WTC11 (cell line): ENCODE results near the gene TAF4. TPM values are rescaled to one million over a fixed set of nuclear protein-coding genes. Genes with fewer than 3 reads are reported as not detected.

Experiments used
- ATAC-seq: fragments of 200-7000 bp; cut with Tn5 transposase; 2 replicates; pipeline ENCODE4 v1.10.0; 2021; ENCODE audit warnings: mild to moderate bottlenecking, moderate library complexity
- CTCF ChIA-PET: fragments of 300-600 bp; sonication (Branson Sonifier 250); formaldehyde crosslinking; loops from one replicate; lab custom pipeline; 2021; ENCODE audit warnings: antibody characterized with exemption; lab: Charles Lee
- POLR2A ChIA-PET: fragments of 350-600 bp; sonication (Branson Sonifier 250); formaldehyde crosslinking; loops from one replicate; lab custom pipeline; 2021; ENCODE audit warnings: antibody characterized with exemption; lab: Charles Lee
- DNase-seq: peaks from one replicate; pipeline ENCODE4 v3.0.0; 2021; ENCODE audit warnings: low spot score
- H3K27ac Mint-ChIP-seq: 2 replicates; pipeline ENCODE4 v1.8.0; 2021; ENCODE audit warnings: mixed read lengths
- H3K27me3 Mint-ChIP-seq: 2 replicates; pipeline ENCODE4 v1.8.0; 2021; ENCODE audit warnings: low read depth, mild to moderate bottlenecking, moderate library complexity, mixed read lengths
- H3K36me3 Mint-ChIP-seq: 2 replicates; pipeline ENCODE4 v1.8.0; 2021; ENCODE audit warnings: mixed read lengths
- H3K4me1 Mint-ChIP-seq: 2 replicates; pipeline ENCODE4 v1.8.0; 2022; ENCODE audit warnings: mixed read lengths
- H3K4me3 Mint-ChIP-seq: 2 replicates; pipeline ENCODE4 v1.8.0; 2021; ENCODE audit warnings: mild to moderate bottlenecking, moderate library complexity, mixed read lengths
- H3K9me3 Mint-ChIP-seq: 2 replicates; pipeline ENCODE4 v1.8.0; 2021; ENCODE audit warnings: mixed read lengths
- ATF3 ChIP-seq: sonication (generic); formaldehyde crosslinking; conservative IDR thresholded peaks from 2 replicates; pipeline ENCODE4 v1.8.1; 2022; ENCODE audit warnings: mild to moderate bottlenecking, missing genetic modification reagents
- ATF6 ChIP-seq: sonication (generic); formaldehyde crosslinking; IDR thresholded peaks from 2 replicates; pipeline ENCODE4 v1.8.1; 2023; ENCODE audit warnings: mild to moderate bottlenecking, missing genetic modification reagents
- FOXP1 ChIP-seq: sonication (generic); formaldehyde crosslinking; IDR thresholded peaks from 2 replicates; pipeline ENCODE4 v1.8.0; 2022; ENCODE audit warnings: missing genetic modification reagents, mild to moderate bottlenecking, moderate library complexity, borderline replicate concordance
- IRF2 ChIP-seq: sonication (generic); formaldehyde crosslinking; IDR thresholded peaks from 2 replicates; pipeline ENCODE4 v1.8.0; 2022; ENCODE audit warnings: low read depth, missing genetic modification reagents, borderline replicate concordance
- JUN ChIP-seq: sonication (generic); formaldehyde crosslinking; IDR thresholded peaks from 2 replicates; pipeline ENCODE4 v1.8.0; 2023; ENCODE audit warnings: mild to moderate bottlenecking, missing genetic modification reagents
- NR3C1 ChIP-seq: sonication (generic); formaldehyde crosslinking; conservative IDR thresholded peaks from 2 replicates; pipeline ENCODE4 v1.8.1; 2023; ENCODE audit warnings: low read depth, mild to moderate bottlenecking, missing genetic modification reagents
- OVOL2 ChIP-seq: fragments of 250-450 bp; sonication (Bioruptor Pico); IDR thresholded peaks from 2 replicates; pipeline ENCODE4 v1.9.0; 2021; ENCODE audit warnings: mild to moderate bottlenecking, borderline replicate concordance
- PRDM15 ChIP-seq: sonication (generic); formaldehyde crosslinking; IDR thresholded peaks from 2 replicates; pipeline ENCODE4 v1.8.0; 2022; ENCODE audit warnings: missing genetic modification reagents
- SMAD4 ChIP-seq: sonication (generic); formaldehyde crosslinking; IDR thresholded peaks from 2 replicates; pipeline ENCODE4 v1.8.0; 2022; ENCODE audit warnings: mild to moderate bottlenecking, missing genetic modification reagents
- TEAD1 ChIP-seq: sonication (generic); formaldehyde crosslinking; IDR thresholded peaks from 2 replicates; pipeline ENCODE4 v1.8.0; 2022; ENCODE audit warnings: mild to moderate bottlenecking, missing genetic modification reagents
- TP53 ChIP-seq: sonication (generic); formaldehyde crosslinking; IDR thresholded peaks from 2 replicates; pipeline ENCODE4 v1.8.1; 2023; ENCODE audit warnings: mild to moderate bottlenecking, missing genetic modification reagents
- ZBTB21 ChIP-seq: sonication (generic); formaldehyde crosslinking; IDR thresholded peaks from 2 replicates; pipeline ENCODE4 v1.8.1; 2023; ENCODE audit warnings: mild to moderate bottlenecking, missing genetic modification reagents, borderline replicate concordance
- ZNF219 ChIP-seq: sonication (generic); formaldehyde crosslinking; IDR thresholded peaks from 2 replicates; pipeline ENCODE4 v1.8.0; 2023; ENCODE audit warnings: missing genetic modification reagents, mild to moderate bottlenecking, borderline replicate concordance
- ZNF512 ChIP-seq: sonication (generic); formaldehyde crosslinking; IDR thresholded peaks from 2 replicates; pipeline ENCODE4 v1.8.1; 2022; ENCODE audit warnings: missing genetic modification reagents, borderline replicate concordance
- ZNF532 ChIP-seq: fragments of 250-450 bp; sonication (Bioruptor Pico); IDR thresholded peaks from 2 replicates; pipeline ENCODE4 v1.9.0; 2021; ENCODE audit warnings: mild to moderate bottlenecking, borderline replicate concordance
- ZSCAN18 ChIP-seq: fragments of 250-450 bp; sonication (Bioruptor Pico); IDR thresholded peaks from 2 replicates; pipeline ENCODE4 v2.1.2; 2022; ENCODE audit warnings: mild to moderate bottlenecking, moderate library complexity
- total RNA-seq: library from RNA; stranded (reverse); gene quantifications from 3 replicates; pipeline ENCODE4 v1.2.3, GENCODE V29; 2021

Gene TAF4
- total RNA-seq, 1 experiment from 2014 or later, result 34.4 TPM

GRCh38 chr20:62062661-62063314 lies 2.9 kb downstream of the TAF4 start:
- ChIA-PET CTCF (interaction anchor here (0.9 to 1.0 kb wide), 2 partner anchors 52 to 94 kb away, joined by 3 read pairs; no protein-coding TSS in a partner anchor), POLR2A (no interaction called here)
- Mint-ChIP-seq H3K9me3 (no peaks in the 10 kb centered on the region), H3K27ac (peak overlapping the region; percentile 40), H3K4me1 (peaks cover 48% of the 10 kb centered on the region)
- DNase-seq (no peak), ATAC-seq (no peak)
- TF ChIP-seq ZNF219 (no peak), IRF2 (CRISPR knock-in tag) (no peak), NR3C1 (CRISPR knock-in tag) (no peak), ZSCAN18 (CRISPR knock-in tag) (no peak), ZNF532 (CRISPR knock-in tag) (no peak), PRDM15 (CRISPR knock-in tag) (no peak), ZNF512 (no peak), ZBTB21 (CRISPR knock-in tag) (no peak)
- TF ChIP-seq, all 79 proteins: peak for 0
- H3K36me3 Mint-ChIP-seq, result peaks cover 14% of the 10 kb centered on the region
- H3K27me3 Mint-ChIP-seq, result no peaks in the 10 kb centered on the region
- H3K4me3 Mint-ChIP-seq, result peak overlapping the region; percentile 75

GRCh38 chr20:62061851-62062423 lies 3.7 kb downstream of the TAF4 start:
- no peaks in the 10 kb centered on the region for H3K9me3 Mint-ChIP-seq
- ChIA-PET CTCF (no interaction called here), POLR2A (no interaction called here)
- peak overlapping the region; percentile 79 for H3K27ac Mint-ChIP-seq
- H3K4me1 Mint-ChIP-seq, result peaks cover 39% of the 10 kb centered on the region
- DNase-seq (no peak), ATAC-seq (no peak)
- peaks cover 14% of the 10 kb centered on the region for H3K36me3 Mint-ChIP-seq
- no peak overlapping the region for H3K4me3 Mint-ChIP-seq
- H3K27me3 Mint-ChIP-seq, result no peaks in the 10 kb centered on the region
- TF ChIP-seq OVOL2 (CRISPR knock-in tag) (no peak), SMAD4 (no peak), TEAD1 (no peak), JUN (CRISPR knock-in tag) (no peak), ATF3 (CRISPR knock-in tag) (no peak), FOXP1 (no peak), TP53 (CRISPR knock-in tag) (no peak), ATF6 (CRISPR knock-in tag) (no peak)
